Measurements from ENCODE around the gene MBD3L2B.

Gene MBD3L2B

DNA sequence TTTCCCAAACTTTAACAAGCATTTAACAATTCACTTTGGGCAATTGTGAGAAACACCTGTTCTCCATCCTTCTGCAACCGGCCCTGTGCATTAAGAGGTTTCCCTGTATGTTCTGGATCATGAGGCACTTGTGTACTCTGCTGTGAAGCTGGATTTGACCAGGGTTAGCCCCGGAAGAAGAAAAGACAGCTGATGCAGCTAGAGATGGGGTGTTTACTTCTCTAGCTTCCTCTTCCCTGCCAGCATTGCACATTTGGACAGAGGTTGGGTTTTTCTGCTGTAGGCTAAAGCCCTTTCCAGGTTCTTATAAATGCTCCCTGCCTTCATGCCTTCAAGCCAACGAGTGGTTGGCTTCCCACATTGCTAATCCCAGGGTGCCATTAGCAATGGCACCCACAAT, 20.9 kb downstream of the MBD3L2B start:
- no peak overlapping the region for H3K4me3 ChIP-seq (ENCODE audit: low read length)
- DNase-seq (ENCODE audit: low read depth), result no peak
- TF ChIP-seq, protein P1, sequence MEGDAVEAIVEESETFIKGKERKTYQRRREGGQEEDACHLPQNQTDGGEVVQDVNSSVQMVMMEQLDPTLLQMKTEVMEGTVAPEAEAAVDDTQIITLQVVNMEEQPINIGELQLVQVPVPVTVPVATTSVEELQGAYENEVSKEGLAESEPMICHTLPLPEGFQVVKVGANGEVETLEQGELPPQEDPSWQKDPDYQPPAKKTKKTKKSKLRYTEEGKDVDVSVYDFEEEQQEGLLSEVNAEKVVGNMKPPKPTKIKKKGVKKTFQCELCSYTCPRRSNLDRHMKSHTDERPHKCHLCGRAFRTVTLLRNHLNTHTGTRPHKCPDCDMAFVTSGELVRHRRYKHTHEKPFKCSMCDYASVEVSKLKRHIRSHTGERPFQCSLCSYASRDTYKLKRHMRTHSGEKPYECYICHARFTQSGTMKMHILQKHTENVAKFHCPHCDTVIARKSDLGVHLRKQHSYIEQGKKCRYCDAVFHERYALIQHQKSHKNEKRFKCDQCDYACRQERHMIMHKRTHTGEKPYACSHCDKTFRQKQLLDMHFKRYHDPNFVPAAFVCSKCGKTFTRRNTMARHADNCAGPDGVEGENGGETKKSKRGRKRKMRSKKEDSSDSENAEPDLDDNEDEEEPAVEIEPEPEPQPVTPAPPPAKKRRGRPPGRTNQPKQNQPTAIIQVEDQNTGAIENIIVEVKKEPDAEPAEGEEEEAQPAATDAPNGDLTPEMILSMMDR (conservative IDR thresholded peaks at IDR 0.05; ENCODE audit: low read depth, low read length), result no peak

DNA sequence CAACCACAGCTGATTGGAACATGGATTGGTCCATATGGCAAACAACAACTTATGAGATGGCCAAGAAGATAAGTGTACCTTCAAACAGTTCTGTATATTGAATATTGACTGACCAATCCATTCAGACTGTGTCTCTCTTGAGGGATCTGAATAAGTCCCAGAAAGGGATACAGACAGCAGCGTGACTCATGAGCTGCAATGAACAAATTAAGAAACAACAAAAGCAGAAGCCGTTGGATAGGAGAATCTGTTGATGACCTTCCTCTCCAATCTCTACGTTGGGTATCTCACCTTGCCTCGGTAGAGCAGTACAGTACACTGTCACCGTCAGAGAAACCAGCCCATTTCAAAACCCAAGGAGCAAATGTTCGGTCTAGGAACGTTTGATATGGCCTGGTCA, 21.3 kb downstream of the MBD3L2B start:
- no peak for DNase-seq (ENCODE audit: low read depth)
- TF ChIP-seq, protein P1 (conservative IDR thresholded peaks at IDR 0.05; ENCODE audit: low read depth, low read length), result no peak
- H3K4me3 ChIP-seq (ENCODE audit: low read length), result no peak overlapping the region

DNA sequence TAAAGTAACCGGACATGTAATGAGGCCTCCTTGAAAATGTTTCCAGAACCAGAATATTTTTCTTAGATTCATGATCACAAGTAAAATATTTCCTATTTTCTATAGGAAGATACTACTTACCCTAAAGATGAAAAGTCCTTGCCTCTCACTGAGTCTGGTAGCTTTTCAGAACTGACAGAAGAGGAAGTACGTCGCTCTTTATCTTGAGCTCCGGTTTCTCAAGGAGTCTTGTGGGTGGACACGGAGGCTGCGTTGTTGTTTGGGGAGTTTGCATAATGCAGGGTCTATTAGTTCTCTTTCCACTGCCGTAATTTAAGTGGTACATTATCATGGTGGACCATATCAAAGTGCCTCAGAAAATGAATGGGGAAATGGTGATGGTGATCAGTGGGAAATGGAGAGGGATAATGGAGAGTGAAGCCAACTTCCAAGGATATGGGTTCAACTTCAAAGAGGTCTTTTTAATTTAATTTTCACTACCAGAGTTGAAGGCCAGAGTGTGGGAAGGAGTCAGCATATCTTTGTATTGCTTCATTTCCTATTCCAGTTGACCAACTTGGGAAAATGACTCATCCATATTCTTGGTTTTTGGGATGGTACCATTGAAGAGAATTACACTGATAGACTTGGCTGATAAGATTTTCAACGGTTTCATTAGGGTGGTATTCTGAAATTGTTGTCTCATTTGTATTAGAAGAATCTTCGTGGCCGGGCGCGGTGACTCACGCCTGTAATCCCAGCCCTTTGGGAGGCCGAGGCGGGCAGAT, 23.4 kb downstream of the MBD3L2B start:
- no peak overlapping the region for H3K4me3 ChIP-seq (ENCODE audit: low read length)
- DNase-seq (ENCODE audit: low read depth), result no peak
- TF ChIP-seq, protein P1 (conservative IDR thresholded peaks at IDR 0.05; ENCODE audit: low read depth, low read length), result no peak

DNA sequence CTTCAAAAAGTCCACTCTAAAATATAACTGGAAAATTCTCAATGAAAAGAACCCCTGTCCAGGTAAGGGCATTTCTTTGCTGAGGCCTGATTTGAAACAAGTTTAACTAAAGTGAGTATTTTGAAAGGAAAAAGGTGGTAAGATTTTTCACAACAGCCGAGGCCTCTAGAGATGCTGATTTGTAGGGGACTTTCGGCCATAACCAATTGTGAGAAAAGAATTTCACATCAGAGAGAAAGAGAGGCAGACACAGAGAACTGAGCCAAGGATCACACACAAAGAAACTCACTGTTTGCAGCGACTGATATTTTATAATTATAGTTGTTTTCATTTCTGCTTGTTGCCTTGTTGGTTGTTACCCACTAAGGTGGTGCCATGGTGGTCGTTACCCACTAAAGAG, 24.4 kb downstream of the MBD3L2B start:
- no peak overlapping the region for H3K4me3 ChIP-seq (ENCODE audit: low read length)
- TF ChIP-seq, protein P1 (conservative IDR thresholded peaks at IDR 0.05; ENCODE audit: low read depth, low read length), result no peak
- no peak for DNase-seq (ENCODE audit: low read depth)

DNA sequence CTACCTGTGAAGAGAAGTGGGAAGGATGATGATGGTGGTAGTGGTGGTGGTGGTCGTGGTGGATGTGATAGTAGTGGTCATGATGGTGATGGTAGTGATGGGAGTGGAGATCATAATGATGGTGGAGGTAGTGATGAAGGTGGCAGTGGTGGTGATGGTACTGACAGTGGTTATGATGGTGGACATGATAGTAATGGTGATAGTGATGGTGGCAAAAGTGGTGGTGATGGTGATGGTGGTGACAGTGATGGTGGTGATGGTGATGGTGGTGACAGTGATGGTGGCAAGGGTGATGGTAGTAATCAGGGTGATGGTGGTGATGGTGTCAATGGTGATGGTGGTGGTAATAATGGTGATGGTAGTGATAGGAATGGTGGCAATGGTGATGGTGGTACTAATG, 26.2 kb downstream of the MBD3L2B start:
- DNase-seq (ENCODE audit: low read depth), result no peak
- H3K4me3 ChIP-seq (ENCODE audit: low read length), result no peak overlapping the region
- TF ChIP-seq, protein P1 (conservative IDR thresholded peaks at IDR 0.05; ENCODE audit: low read depth, low read length), result no peak

DNA sequence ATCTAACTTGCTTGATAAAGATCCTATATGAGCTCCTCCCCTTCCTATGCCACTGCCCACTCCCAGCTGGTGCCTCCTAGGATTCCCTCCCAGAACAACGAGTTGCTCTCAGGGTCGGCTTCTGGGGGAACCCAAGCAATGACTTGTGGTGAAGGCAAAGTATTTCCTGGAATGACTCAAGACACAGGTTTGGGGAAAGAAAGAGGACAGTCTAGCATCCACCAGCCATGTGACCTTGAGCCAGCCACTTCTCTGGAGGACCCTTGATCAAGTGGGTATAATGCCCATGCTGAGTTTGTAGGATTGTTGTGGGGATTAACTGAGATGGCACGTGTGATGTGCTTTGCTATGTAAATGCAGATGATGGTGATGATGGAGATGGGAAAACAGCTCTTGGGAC, 33.0 kb downstream of the MBD3L2B start:
- no peak for DNase-seq (ENCODE audit: low read depth)
- TF ChIP-seq, protein P1 (conservative IDR thresholded peaks at IDR 0.05; ENCODE audit: low read depth, low read length), result no peak
- no peak overlapping the region for H3K4me3 ChIP-seq (ENCODE audit: low read length)

DNA sequence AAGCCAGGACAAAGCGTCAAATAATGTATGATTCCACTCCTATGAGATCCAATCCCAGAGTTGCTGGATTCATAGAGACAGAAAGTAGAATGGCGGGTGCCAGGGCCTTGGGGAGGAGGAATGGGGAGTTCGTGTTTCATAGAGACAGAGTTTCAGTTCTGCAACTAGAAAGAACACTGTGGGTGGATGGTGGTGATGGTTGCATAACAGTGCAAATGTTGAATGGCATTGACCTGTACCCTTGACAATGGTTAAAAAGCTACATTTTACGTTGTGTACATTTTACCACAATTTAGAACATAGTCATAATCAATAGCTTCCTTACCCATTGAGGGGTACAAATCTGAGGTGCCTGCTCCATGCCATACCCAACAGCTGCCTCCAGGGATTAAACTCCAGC, 33.4 kb downstream of the MBD3L2B start:
- H3K4me3 ChIP-seq (ENCODE audit: low read length), result no peak overlapping the region
- no peak for DNase-seq (ENCODE audit: low read depth)
- TF ChIP-seq, protein P1 (conservative IDR thresholded peaks at IDR 0.05; ENCODE audit: low read depth, low read length), result no peak
